ENCODE results near the gene PRR5. TPM values are rescaled to one million over a fixed set of nuclear protein-coding genes. Genes with fewer than 3 reads are reported as not detected.

The PRR5 gene, protein sequence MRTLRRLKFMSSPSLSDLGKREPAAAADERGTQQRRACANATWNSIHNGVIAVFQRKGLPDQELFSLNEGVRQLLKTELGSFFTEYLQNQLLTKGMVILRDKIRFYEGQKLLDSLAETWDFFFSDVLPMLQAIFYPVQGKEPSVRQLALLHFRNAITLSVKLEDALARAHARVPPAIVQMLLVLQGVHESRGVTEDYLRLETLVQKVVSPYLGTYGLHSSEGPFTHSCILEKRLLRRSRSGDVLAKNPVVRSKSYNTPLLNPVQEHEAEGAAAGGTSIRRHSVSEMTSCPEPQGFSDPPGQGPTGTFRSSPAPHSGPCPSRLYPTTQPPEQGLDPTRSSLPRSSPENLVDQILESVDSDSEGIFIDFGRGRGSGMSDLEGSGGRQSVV
- total RNA-seq (2022; extraction: Qiagen RNA extraction; ENCODE audit: low read depth) = 15.1 to 21.3 TPM (median 19.6 TPM) in 5 replicates

DNA sequence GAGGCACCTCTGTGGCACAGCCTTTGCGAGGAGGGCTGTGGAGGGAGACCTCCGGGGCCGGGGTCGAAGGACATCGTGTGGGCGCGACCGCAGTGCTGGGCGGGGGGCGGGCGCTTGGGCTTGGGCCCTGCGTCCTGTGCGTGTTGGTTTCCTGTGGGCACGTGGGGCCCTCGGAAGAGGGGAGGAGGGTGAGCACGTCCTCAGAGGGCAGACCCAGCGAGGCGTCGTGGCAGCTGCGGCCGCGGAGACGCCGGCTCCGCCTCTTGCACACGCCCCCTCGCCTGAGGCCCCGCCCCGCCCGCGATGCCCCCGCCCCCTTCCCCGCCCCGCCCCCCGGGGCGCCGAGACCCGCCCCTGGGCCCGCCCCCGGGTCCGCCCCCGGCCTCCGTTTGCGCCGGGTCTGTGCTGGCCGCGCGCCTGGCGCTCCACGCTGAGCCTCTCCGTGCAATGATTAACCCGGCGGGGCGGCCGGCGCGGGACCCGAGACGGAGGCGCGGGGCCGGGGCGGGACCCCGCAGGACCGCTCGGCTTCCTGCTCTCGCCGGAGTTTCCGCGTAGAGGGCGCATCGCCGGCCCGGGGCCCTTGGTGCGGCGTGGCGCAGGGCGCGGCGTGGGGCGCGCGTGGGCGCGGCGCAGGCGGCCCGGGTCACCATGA lies at the start of gene PRR5:
TSS of gene PRR5 (plus strand) at position 381 of the 655 bp plus-strand sequence. CDS start at position 652, 271 bp downstream.

DNA sequence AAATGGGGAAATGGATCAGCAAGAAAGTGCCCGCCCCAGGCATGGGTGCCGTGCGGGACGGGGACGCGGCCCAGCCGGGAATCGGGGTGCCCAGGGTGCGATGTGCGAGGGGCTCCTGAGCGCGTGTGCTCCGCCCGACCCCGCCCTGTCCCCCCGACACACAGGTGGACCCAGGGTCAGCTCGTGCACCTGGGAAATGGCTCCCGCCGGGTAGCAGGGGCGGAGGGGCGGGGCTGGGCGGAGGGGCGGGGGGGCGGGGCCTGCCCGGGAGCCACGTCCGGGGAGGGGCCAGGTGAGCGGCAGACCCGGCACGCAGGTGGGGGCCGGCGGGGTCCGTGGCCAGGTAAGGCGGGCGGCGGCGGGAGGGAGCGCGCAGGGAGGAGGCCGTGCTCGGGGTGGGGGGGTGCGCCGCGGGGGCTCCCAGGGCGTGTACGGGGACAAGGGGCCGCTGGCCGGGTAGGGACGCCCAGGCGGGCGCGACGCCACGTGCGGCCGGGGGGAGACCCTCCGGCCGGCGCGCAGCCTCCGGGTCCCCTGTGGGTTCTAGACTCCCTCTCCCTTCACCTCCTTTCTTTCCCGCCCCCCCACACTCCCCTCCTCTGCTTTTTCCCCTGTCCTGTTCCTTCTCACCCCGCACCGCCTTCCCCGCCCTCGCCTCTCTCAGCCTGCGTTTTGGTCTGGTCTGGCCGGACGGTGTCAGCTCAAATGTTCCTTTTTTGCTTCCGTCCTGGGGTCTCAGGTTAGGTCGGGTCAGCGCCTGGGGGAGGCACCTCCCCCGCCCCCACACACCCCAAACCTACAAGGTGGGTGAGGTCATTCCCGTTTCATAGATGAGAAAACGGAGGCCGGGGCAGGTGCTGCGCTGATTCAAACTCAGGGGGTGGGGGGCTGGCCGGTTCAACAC lies 50.5 kb downstream of the PRR5 start, which contains the start of gene ARHGAP8:
TSS of gene ARHGAP8 (plus strand) at position 291 of the 904 bp plus-strand sequence. CDS start 33,953 bp downstream, outside the sequence.

Other genes starting within 250 kb of the PRR5 start
- gene RTL6, start 204.0 kb upstream of the PRR5 start, total RNA-seq (2022; extraction: Qiagen RNA extraction; ENCODE audit: low read depth) = 24.0 to 27.9 TPM (median 26.5 TPM) in 5 replicates
- gene ARHGAP8, start 50.4 kb downstream of the PRR5 start, total RNA-seq (2022; extraction: Qiagen RNA extraction; ENCODE audit: low read depth) = 1.3 to 2.6 TPM (median 1.8 TPM) in 5 replicates